Measurements from ENCODE around the gene ORAI2. TPM values are rescaled to one million over a fixed set of nuclear protein-coding genes. Genes with fewer than 3 reads are reported as not detected.

Gene ORAI2
- total and polyA plus RNA-seq, 10 of the 15 experiments (the other 5 are each of a cell fraction or from before 2014, with no cell fraction given): 5.8 to 111 (median 46.9) TPM

GRCh38 chr7:102395873-102396709 is 37.3 kb upstream of the ORAI2 start, which contains the start of gene PRKRIP1 (continued):
- TF ChIP-seq, protein P1, sequence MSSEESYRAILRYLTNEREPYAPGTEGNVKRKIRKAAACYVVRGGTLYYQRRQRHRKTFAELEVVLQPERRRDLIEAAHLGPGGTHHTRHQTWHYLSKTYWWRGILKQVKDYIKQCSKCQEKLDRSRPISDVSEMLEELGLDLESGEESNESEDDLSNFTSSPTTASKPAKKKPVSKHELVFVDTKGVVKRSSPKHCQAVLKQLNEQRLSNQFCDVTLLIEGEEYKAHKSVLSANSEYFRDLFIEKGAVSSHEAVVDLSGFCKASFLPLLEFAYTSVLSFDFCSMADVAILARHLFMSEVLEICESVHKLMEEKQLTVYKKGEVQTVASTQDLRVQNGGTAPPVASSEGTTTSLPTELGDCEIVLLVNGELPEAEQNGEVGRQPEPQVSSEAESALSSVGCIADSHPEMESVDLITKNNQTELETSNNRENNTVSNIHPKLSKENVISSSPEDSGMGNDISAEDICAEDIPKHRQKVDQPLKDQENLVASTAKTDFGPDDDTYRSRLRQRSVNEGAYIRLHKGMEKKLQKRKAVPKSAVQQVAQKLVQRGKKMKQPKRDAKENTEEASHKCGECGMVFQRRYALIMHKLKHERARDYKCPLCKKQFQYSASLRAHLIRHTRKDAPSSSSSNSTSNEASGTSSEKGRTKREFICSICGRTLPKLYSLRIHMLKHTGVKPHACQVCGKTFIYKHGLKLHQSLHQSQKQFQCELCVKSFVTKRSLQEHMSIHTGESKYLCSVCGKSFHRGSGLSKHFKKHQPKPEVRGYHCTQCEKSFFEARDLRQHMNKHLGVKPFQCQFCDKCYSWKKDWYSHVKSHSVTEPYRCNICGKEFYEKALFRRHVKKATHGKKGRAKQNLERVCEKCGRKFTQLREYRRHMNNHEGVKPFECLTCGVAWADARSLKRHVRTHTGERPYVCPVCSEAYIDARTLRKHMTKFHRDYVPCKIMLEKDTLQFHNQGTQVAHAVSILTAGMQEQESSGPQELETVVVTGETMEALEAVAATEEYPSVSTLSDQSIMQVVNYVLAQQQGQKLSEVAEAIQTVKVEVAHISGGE (CRISPR knock-in tag; IDR thresholded peaks at IDR 0.05): no peak
- TF ChIP-seq HCFC1 (IDR thresholded peaks at IDR 0.05; ENCODE audit: low read length): peak; percentile 82
- peak; percentile 45 for TF ChIP-seq SIX5 (IDR thresholded peaks at IDR 0.05; ENCODE audit: low read depth, low read length, severe bottlenecking)
- peak; percentile 76 for TF ChIP-seq PAX5 (IDR thresholded peaks at IDR 0.05; ENCODE audit: borderline replicate concordance, low read depth, low read length)
- TF ChIP-seq CBX5 (IDR thresholded peaks at IDR 0.05; ENCODE audit: low read depth): peak; percentile 70; the same call in 1 of the 2 replicates
- TF ChIP-seq SREBF1 (IDR thresholded peaks at IDR 0.05; ENCODE audit: low read length): no peak
- TF ChIP-seq POU2F2 (IDR thresholded peaks at IDR 0.05; ENCODE audit: borderline replicate concordance, low read depth, low read length): peak; percentile 100
- no peak for TF ChIP-seq ASH2L (IDR thresholded peaks at IDR 0.05; ENCODE audit: borderline replicate concordance, low read depth)
- peak; percentile 58 for TF ChIP-seq RELB (IDR thresholded peaks at IDR 0.05; ENCODE audit: low read depth)
- TF ChIP-seq, protein P2, sequence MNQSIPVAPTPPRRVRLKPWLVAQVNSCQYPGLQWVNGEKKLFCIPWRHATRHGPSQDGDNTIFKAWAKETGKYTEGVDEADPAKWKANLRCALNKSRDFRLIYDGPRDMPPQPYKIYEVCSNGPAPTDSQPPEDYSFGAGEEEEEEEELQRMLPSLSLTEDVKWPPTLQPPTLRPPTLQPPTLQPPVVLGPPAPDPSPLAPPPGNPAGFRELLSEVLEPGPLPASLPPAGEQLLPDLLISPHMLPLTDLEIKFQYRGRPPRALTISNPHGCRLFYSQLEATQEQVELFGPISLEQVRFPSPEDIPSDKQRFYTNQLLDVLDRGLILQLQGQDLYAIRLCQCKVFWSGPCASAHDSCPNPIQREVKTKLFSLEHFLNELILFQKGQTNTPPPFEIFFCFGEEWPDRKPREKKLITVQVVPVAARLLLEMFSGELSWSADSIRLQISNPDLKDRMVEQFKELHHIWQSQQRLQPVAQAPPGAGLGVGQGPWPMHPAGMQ (IDR thresholded peaks at IDR 0.05; ENCODE audit: borderline replicate concordance): no peak
- TF ChIP-seq TBL1XR1 (IDR thresholded peaks at IDR 0.05; ENCODE audit: low read depth, low read length): 0 out of 2 replicates have a peak, but pooled peaks have one; percentile 65
- TF ChIP-seq, protein P3, sequence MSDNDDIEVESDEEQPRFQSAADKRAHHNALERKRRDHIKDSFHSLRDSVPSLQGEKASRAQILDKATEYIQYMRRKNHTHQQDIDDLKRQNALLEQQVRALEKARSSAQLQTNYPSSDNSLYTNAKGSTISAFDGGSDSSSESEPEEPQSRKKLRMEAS (IDR thresholded peaks at IDR 0.05; ENCODE audit: low read depth, low read length): peak; percentile 74
- TF ChIP-seq CHD1 (IDR thresholded peaks at IDR 0.05; ENCODE audit: low read depth, low read length): peak; percentile 34; the same call in 1 of the 2 replicates
- TF ChIP-seq TCF12 (IDR thresholded peaks at IDR 0.05; ENCODE audit: low read depth, low read length): 0 out of 2 replicates have a peak, but pooled peaks have one; percentile 24
- 0 out of 2 replicates have a peak, but pooled peaks have one; percentile 47 for TF ChIP-seq HDGF (IDR thresholded peaks at IDR 0.05)
- TF ChIP-seq RB1 (IDR thresholded peaks at IDR 0.05; ENCODE audit: borderline replicate concordance): peak; percentile 77; the same call in 1 of the 2 replicates
- TF ChIP-seq CREM (IDR thresholded peaks at IDR 0.05; ENCODE audit: low read depth): peak; percentile 99
- TF ChIP-seq ZNF592 (IDR thresholded peaks at IDR 0.05): no peak

Data from GM12878 (cell line).